Lower lobe of right lung (tissue), 2 donors: ENCODE measurements around the gene OR5AU1. TPM values are rescaled to one million over a fixed set of nuclear protein-coding genes. Genes with fewer than 3 reads are reported as not detected.

ENCODE experiments used
- ATAC-seq, 2 donors: fragments of 200-7000 bp; cut with Tn5 transposase; one replicate each; pipeline ENCODE4 v1.9.1; 2020 to 2022; ENCODE audit warnings: mild to moderate bottlenecking in 2 of 2, moderate library complexity in 2 of 2
- DNase-seq: peaks from one replicate; pipeline ENCODE4 v3.0.0-alpha.2; 2020
- H3K27ac ChIP-seq: fragments of 200-600 bp; one replicate; pipeline ENCODE4 v1.8.0; 2022
- H3K27me3 ChIP-seq: fragments of 200-600 bp; one replicate; pipeline ENCODE4 v1.8.0; 2022; ENCODE audit warnings: low read depth
- H3K36me3 ChIP-seq: fragments of 200-600 bp; one replicate; pipeline ENCODE4 v1.8.0; 2022; ENCODE audit warnings: mild to moderate bottlenecking
- H3K4me1 ChIP-seq: fragments of 200-600 bp; one replicate; pipeline ENCODE4 v1.8.0; 2022
- H3K4me3 ChIP-seq: fragments of 200-600 bp; one replicate; pipeline ENCODE4 v1.8.0; 2022; ENCODE audit warnings: mild to moderate bottlenecking
- H3K9me3 ChIP-seq: fragments of 200-600 bp; one replicate; pipeline ENCODE4 v1.8.0; 2022
- intact Hi-C: fragments of 100-400 bp; cut with DNase I; formaldehyde crosslinking; loops from one replicate; pipeline ENCODE4 v1.11.0; 2022
- total RNA-seq: library from RNA; stranded (reverse); fragmentation: NEBNext Ultra II Directional; extraction: Animal tissue kit (Norgen Biotek cat#: 25700); gene quantifications from one replicate; pipeline ENCODE4 v1.2.1, GENCODE V29; 2021
- TF ChIP-seq, protein P1 (sequence below): fragments of 200-600 bp; IDR thresholded peaks from one replicate; pipeline ENCODE4 v1.8.0; 2022; ENCODE audit warnings: antibody characterized with exemption, mild to moderate bottlenecking
- donor health status: DM: no; HTN: yes; CAD: no; lungs with severe emphysema.

OR5AU1 gene
- total RNA-seq, 1 donor from 2014 or later: not detected

GRCh38 chr14:21197418-21198205, 41.7 kb upstream of the OR5AU1 start:
- intact Hi-C loops: no loop called here
- H3K27ac ChIP-seq: no peak overlapping the region
- no peak overlapping the region for H3K4me3 ChIP-seq
- TF ChIP-seq, protein P1, sequence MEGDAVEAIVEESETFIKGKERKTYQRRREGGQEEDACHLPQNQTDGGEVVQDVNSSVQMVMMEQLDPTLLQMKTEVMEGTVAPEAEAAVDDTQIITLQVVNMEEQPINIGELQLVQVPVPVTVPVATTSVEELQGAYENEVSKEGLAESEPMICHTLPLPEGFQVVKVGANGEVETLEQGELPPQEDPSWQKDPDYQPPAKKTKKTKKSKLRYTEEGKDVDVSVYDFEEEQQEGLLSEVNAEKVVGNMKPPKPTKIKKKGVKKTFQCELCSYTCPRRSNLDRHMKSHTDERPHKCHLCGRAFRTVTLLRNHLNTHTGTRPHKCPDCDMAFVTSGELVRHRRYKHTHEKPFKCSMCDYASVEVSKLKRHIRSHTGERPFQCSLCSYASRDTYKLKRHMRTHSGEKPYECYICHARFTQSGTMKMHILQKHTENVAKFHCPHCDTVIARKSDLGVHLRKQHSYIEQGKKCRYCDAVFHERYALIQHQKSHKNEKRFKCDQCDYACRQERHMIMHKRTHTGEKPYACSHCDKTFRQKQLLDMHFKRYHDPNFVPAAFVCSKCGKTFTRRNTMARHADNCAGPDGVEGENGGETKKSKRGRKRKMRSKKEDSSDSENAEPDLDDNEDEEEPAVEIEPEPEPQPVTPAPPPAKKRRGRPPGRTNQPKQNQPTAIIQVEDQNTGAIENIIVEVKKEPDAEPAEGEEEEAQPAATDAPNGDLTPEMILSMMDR: no peak
- H3K27me3 ChIP-seq: no peaks in the 10 kb centered on the region
- ATAC-seq (no peak), DNase-seq (no peak)
- no peaks in the 10 kb centered on the region for H3K36me3 ChIP-seq
- H3K9me3 ChIP-seq: no peaks in the 10 kb centered on the region
- H3K4me1 ChIP-seq: peaks cover 1% of the 10 kb centered on the region

GRCh38 chr14:21194597-21194996, 38.7 kb upstream of the OR5AU1 start:
- no peaks in the 10 kb centered on the region for H3K27me3 ChIP-seq
- TF ChIP-seq, protein P1: no peak
- intact Hi-C loops: no loop called here
- H3K4me3 ChIP-seq: no peak overlapping the region
- H3K9me3 ChIP-seq: no peaks in the 10 kb centered on the region
- peaks cover 14% of the 10 kb centered on the region for H3K4me1 ChIP-seq
- ATAC-seq (no peak), DNase-seq (no peak)
- H3K36me3 ChIP-seq: no peaks in the 10 kb centered on the region
- H3K27ac ChIP-seq: no peak overlapping the region

DNA sequence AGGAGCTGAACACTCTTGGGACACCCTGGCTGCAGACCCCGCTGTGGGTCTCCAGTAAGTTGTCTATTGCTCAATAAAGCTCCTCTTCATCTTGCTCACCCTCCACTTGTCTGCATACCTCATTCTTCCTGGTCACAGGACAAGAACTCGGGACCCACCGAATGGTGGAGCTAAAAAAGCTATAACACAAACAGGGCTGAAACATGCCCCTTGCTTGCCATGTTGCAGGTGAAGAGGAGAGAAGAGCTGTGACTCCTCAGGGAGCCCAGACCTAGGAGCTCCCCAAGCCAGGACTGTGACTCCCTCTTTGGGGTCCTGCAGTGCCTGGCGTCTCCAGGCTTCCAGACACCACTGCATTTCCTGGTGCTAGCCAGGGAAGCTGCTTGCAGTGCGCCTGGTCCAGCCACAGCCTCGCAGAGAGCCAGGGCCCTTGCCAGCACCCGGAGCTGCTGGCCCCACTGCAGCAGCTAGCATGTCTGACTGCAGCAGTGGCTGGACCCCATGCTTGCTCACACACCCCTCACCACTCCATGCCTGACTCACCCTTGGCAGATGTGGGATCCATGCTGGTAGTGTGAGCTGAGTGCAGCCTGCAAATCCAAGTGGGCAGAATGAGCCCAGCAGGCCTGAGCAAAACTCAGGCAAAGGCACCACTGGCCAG, 37.1 kb upstream of the OR5AU1 start:
- Histone ChIP-seq H3K27me3 (no peaks in the 10 kb centered on the region), H3K4me1 (peaks cover 14% of the 10 kb centered on the region), H3K9me3 (no peaks in the 10 kb centered on the region), H3K36me3 (no peaks in the 10 kb centered on the region), H3K27ac (no peak overlapping the region), H3K4me3 (no peak overlapping the region)
- ATAC-seq (peak in 1 of 2 donors; percentile 8), DNase-seq (no peak)
- TF ChIP-seq, protein P1: no peak
- intact Hi-C loops: no loop called here

DNA sequence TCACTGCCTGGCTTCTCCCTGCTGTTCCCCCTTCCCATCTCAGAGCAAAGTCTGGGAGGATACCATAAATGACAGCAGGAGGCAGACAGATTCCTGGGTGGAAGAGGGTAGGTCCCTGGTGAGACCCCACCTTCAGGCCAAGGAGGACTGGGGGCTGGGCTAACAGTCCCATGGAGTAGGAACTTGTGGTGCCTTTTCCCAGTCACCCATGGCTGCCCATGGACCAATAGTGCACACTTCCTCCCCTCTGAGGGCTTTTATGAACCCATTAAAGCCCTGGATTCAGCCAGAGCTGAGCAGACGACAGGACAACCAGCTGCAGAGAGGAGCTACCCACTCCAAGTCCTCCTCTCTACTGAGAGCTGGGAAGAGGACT, 36.6 kb upstream of the OR5AU1 start:
- Histone ChIP-seq H3K9me3 (no peaks in the 10 kb centered on the region), H3K4me3 (peak overlapping the region; percentile 49), H3K27ac (no peak overlapping the region), H3K27me3 (no peaks in the 10 kb centered on the region), H3K4me1 (peaks cover 14% of the 10 kb centered on the region), H3K36me3 (no peaks in the 10 kb centered on the region)
- TF ChIP-seq, protein P1: no peak
- peak; percentile 7 to 37 for ATAC-seq
- intact Hi-C loops: no loop called here
- DNase-seq: no peak

DNA sequence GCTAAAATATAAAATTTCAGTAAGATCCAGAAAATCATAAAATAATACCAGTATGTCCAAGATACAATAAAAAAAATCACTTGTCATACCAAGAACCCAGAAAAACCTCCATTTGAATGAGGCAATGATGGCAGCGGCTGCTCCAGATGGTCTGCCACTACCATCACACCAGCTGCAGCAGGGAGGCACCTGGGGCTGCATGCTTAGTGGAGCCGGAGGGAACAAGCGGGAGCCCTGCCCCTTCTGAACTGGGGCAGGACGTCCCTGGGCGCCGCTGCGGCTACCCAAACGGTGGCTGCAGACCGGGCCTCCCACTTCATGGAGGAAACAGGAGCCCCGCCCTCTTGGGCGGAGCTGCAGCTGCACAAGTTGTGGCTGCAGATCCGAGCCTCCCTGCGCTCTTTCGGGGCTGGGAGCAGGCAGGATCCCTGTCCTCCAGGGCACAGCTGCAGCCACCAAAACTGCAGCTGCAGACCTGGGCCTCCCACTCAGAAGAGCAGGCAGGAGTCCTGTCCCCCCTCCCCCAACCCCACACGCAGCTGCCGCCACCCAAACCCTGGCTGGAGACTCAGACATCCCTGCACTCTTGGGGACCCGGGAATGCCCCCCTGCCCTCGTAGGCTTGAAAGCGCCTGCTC, 36.1 kb upstream of the OR5AU1 start:
- Histone ChIP-seq H3K27ac (no peak overlapping the region), H3K9me3 (no peaks in the 10 kb centered on the region), H3K4me3 (peak overlapping the region; percentile 49), H3K4me1 (peaks cover 14% of the 10 kb centered on the region), H3K36me3 (no peaks in the 10 kb centered on the region), H3K27me3 (no peaks in the 10 kb centered on the region)
- intact Hi-C loops: no loop called here
- ATAC-seq (peak; percentile 95 to 96), DNase-seq (peak; percentile 92)
- TF ChIP-seq, protein P1: no peak
